ENCODE results near the gene GRM7. TPM values are rescaled to one million over a fixed set of nuclear protein-coding genes. Genes with fewer than 3 reads are reported as not detected.

GRM7 gene
- total RNA-seq, 1 experiment from 2014 or later: not detected

DNA sequence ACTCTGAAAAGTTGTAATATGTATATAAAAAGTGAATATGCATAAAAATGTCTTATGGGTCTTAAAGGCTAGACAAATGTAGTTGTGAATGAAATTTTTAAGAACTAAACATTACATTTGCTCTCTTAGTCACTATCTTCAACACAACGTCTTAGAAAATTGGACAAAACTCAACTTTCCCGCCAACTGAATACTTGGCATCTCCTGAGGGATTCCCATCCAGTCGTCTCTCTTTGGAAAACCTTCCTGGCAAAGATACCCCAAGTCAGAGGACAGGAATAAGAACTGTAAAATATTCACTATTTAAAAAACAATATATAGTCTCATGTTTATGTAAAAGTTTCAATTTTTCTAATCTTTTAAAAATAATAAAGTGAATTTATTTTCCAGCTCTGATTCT lies 354.8 kb downstream of the GRM7 start:
- POLR2A ChIA-PET (ENCODE audit: low non-redundant PET): no interaction called here
- no TSS peak for BruUV-seq (replicated peaks)
- Histone ChIP-seq H3K9me3 (ENCODE audit: low read depth, low read length, poor library complexity, severe bottlenecking) (no peaks in the 10 kb centered on the region), H3K27me3 (replicated peaks; ENCODE audit: insufficient read depth, low read depth, low read length, poor library complexity) (no peaks in the 10 kb centered on the region), H3K4me1 (ENCODE audit: insufficient read depth, low read length, poor library complexity, severe bottlenecking) (no peaks in the 10 kb centered on the region), H3K4me3 (ENCODE audit: low read depth, low read length, poor library complexity, severe bottlenecking) (no peak overlapping the region), H3K36me3 (ENCODE audit: insufficient read depth, low read length, poor library complexity, severe bottlenecking) (no peaks in the 10 kb centered on the region), H3K27ac (ENCODE audit: low read depth, low read length, poor library complexity, severe bottlenecking) (no peak overlapping the region)
- no peak for DNase-seq (ENCODE audit: low spot score)
- TF ChIP-seq, protein P1, sequence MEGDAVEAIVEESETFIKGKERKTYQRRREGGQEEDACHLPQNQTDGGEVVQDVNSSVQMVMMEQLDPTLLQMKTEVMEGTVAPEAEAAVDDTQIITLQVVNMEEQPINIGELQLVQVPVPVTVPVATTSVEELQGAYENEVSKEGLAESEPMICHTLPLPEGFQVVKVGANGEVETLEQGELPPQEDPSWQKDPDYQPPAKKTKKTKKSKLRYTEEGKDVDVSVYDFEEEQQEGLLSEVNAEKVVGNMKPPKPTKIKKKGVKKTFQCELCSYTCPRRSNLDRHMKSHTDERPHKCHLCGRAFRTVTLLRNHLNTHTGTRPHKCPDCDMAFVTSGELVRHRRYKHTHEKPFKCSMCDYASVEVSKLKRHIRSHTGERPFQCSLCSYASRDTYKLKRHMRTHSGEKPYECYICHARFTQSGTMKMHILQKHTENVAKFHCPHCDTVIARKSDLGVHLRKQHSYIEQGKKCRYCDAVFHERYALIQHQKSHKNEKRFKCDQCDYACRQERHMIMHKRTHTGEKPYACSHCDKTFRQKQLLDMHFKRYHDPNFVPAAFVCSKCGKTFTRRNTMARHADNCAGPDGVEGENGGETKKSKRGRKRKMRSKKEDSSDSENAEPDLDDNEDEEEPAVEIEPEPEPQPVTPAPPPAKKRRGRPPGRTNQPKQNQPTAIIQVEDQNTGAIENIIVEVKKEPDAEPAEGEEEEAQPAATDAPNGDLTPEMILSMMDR (conservative IDR thresholded peaks at IDR 0.05; ENCODE audit: low read depth, low read length): no peak
- TF ChIP-seq EZH2 (IDR thresholded peaks at IDR 0.05; ENCODE audit: borderline replicate concordance, low read depth, low read length, poor library complexity, severe bottlenecking): no peak
- CTCF ChIA-PET: no interaction called here
- intact Hi-C loops (cut with micrococcal nuclease; ENCODE audit: unreplicated experiment): no loop called here

DNA sequence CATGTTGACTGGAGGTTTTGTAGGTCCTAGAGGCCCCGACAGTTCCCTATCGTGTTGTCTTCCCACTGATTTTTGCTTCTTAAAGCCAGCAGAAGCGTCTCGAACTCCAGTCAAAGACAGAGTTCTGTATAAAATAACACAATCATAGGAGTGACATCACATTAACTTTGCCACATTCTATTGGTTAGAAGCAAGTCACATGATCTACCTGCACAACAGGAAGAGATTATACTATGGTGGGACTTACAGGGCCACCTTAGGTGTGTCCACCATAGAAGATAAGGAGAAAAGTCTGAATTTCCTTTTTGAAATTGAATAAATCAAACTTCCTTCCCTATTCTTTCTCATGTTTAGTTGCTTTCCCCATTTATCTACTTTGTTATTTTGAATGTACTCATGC lies 365.5 kb downstream of the GRM7 start:
- Histone ChIP-seq H3K9me3 (ENCODE audit: low read depth, low read length, poor library complexity, severe bottlenecking) (no peaks in the 10 kb centered on the region), H3K27ac (ENCODE audit: low read depth, low read length, poor library complexity, severe bottlenecking) (no peak overlapping the region), H3K36me3 (ENCODE audit: insufficient read depth, low read length, poor library complexity, severe bottlenecking) (no peaks in the 10 kb centered on the region), H3K4me3 (ENCODE audit: low read depth, low read length, poor library complexity, severe bottlenecking) (no peak overlapping the region), H3K4me1 (ENCODE audit: insufficient read depth, low read length, poor library complexity, severe bottlenecking) (no peaks in the 10 kb centered on the region), H3K27me3 (replicated peaks; ENCODE audit: insufficient read depth, low read depth, low read length, poor library complexity) (no peaks in the 10 kb centered on the region)
- intact Hi-C loops (cut with micrococcal nuclease; ENCODE audit: unreplicated experiment): no loop called here
- BruUV-seq (replicated peaks): no TSS peak
- ChIA-PET POLR2A (ENCODE audit: low non-redundant PET) (no interaction called here), CTCF (no interaction called here)
- DNase-seq (ENCODE audit: low spot score): no peak
- TF ChIP-seq EZH2 (IDR thresholded peaks at IDR 0.05; ENCODE audit: borderline replicate concordance, low read depth, low read length, poor library complexity, severe bottlenecking): no peak
- TF ChIP-seq, protein P1 (conservative IDR thresholded peaks at IDR 0.05; ENCODE audit: low read depth, low read length): no peak

DNA sequence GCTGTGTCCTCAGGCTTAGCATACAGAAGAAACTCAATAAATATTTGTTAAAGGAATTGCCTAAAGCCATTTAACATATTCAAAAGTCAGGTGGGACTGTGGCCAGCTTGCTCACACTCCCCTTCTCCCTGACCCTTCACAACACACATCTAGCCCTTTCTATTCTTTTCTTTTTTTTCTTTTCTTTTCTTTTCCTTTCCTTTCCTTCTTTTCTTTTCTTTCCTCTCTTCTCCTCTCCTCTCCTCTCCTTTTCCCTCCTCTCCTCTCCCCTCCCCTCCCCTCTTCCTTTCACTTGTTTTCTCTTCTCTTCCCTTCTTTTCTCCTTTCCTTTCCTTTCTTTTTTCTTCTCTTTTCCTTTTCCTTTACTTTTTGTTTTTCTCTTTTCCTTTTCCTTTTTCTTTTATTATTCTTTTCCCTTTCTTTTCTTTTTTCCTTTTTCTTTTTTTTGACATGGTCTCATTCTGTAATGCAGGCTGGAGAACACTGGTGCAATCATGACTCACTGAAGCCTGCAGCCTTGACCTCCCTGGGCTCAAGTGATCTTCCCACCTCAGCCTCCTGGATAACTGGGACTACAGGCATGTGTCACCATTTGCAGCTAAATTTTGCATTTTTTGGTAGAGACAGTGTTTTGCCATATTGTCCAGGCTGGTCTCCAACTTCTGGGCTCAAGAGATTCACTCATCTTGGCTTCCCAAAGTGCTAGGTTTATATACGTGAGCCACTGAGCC lies 377.8 kb downstream of the GRM7 start:
- Histone ChIP-seq H3K36me3 (ENCODE audit: insufficient read depth, low read length, poor library complexity, severe bottlenecking) (no peaks in the 10 kb centered on the region), H3K27ac (ENCODE audit: low read depth, low read length, poor library complexity, severe bottlenecking) (no peak overlapping the region), H3K4me3 (ENCODE audit: low read depth, low read length, poor library complexity, severe bottlenecking) (no peak overlapping the region), H3K4me1 (ENCODE audit: insufficient read depth, low read length, poor library complexity, severe bottlenecking) (no peaks in the 10 kb centered on the region), H3K27me3 (replicated peaks; ENCODE audit: insufficient read depth, low read depth, low read length, poor library complexity) (no peaks in the 10 kb centered on the region), H3K9me3 (ENCODE audit: low read depth, low read length, poor library complexity, severe bottlenecking) (no peaks in the 10 kb centered on the region)
- ChIA-PET CTCF (no interaction called here), POLR2A (ENCODE audit: low non-redundant PET) (no interaction called here)
- no peak for TF ChIP-seq EZH2 (IDR thresholded peaks at IDR 0.05; ENCODE audit: borderline replicate concordance, low read depth, low read length, poor library complexity, severe bottlenecking)
- TF ChIP-seq, protein P1 (conservative IDR thresholded peaks at IDR 0.05; ENCODE audit: low read depth, low read length): no peak
- intact Hi-C loops (cut with micrococcal nuclease; ENCODE audit: unreplicated experiment): no loop called here
- no TSS peak for BruUV-seq (replicated peaks)
- DNase-seq (ENCODE audit: low spot score): no peak

Data from A673 (cell line).